Large intestine (tissue), 3 donors: ENCODE data around the gene CALN1. TPM values are rescaled to one million over a fixed set of nuclear protein-coding genes. Genes with fewer than 3 reads are reported as not detected.
"Not testable (repeated sequence)": the region's sequence is repeated elsewhere in the genome, so short reads cannot be mapped to it uniquely, and the experiment has no call there.

ENCODE experiments used
- DNase-seq, 2 donors: peaks; one replicate each; pipeline versions ENCODE4 v3.0.0 to v3.0.0-alpha.2; 2013
- H3K27ac ChIP-seq: one replicate; pipeline ENCODE4 v1.5.1; 2013; ENCODE audit warnings: low read length
- H3K27me3 ChIP-seq: 2 replicates; pipeline ENCODE4 v1.6.1; 2013; ENCODE audit warnings: low read length; ENCODE audit not compliant: control insufficient read depth, insufficient read depth
- H3K36me3 ChIP-seq: 2 replicates; pipeline ENCODE4 v1.6.1; 2013; ENCODE audit warnings: low read length; ENCODE audit not compliant: control insufficient read depth, insufficient read depth
- H3K4me1 ChIP-seq: one replicate; pipeline ENCODE4 v1.6.1; 2013; ENCODE audit warnings: low read length; ENCODE audit not compliant: control insufficient read depth, insufficient read depth
- H3K4me3 ChIP-seq: one replicate; pipeline ENCODE4 v1.5.1; 2013; ENCODE audit warnings: low read length
- H3K9me3 ChIP-seq: one replicate; pipeline ENCODE4 v1.6.1; 2013; ENCODE audit warnings: mild to moderate bottlenecking, low read depth, low read length, moderate library complexity; ENCODE audit not compliant: control insufficient read depth
- WGBS: methylation state at CpG from one replicate; pipeline ENCODE4 v1.1.5; 2013; ENCODE audit warnings: low lambda C conversion rate; ENCODE audit not compliant: insufficient coverage; 5-methylcytosine and 5-hydroxymethylcytosine counted together
- polyA plus RNA-seq: library from polyadenylated mRNA; unstranded; fragments of 120-200 nt; gene quantifications from one replicate; pipeline ENCODE4 v1.2.1, GENCODE V29; 2013

The CALN1 gene
- polyA plus RNA-seq, 1 donor, result 0.09 TPM

DNA sequence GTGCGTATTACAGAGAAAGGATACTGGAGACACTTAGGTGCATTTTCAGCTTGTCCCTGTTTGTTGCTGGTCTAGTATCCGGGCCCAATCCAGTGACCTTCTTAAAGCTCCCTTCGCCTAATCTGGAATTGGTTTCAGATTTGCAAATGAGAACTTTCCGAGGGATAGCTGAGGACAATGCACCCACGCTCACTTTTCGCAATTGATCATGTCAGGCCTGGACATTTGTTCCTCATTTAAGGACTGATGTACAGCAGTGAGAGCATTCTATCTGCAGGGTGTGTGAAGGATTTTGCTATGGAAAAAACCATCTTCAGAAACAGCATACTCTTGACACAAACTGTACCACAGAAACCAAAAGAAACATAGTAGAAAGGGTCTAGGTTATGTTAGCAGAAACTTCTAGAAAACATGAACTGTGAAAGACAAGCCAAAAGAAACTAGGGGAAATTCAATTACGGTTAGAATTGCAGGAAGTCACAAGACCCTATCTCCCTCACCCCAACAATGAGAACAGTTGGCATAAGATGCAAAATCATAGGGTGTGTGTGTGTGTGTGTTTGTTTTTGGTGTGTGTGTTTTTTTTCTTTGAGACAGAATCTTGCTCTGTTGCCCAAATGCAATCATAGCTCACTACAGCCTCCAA, 331.1 kb downstream of the CALN1 start:
- no peaks in the 10 kb centered on the region for H3K4me1 ChIP-seq
- H3K27me3 ChIP-seq, result no peaks in the 10 kb centered on the region
- no CpG with 5 or more reads among the region's 7 CpGs for WGBS
- DNase-seq, result no peak
- H3K36me3 ChIP-seq, result no peaks in the 10 kb centered on the region
- H3K27ac ChIP-seq, result no peak overlapping the region
- no peak overlapping the region for H3K4me3 ChIP-seq
- H3K9me3 ChIP-seq, result no peaks in the 10 kb centered on the region

DNA sequence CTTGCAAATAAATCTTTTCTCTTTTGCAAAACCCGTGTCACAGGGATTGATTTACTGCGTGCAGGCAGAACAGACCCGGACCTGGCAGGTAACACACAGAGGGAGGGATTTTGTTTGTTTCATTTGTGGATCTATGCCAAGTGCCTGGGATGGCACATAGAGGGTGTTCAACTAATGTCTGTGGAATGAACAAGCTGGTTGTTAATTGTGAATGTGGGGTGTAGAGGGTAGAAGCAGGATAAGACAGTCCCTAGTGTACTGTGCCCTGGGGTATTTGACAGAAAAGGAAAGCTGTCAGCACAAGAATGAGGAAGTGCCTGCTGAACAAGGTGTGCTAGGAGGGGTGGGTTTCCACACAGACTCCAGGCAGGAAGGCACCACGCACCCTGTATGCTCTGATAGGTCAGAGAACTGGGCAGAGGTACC, 331.8 kb downstream of the CALN1 start:
- no peak for DNase-seq
- Histone ChIP-seq H3K36me3 (no peaks in the 10 kb centered on the region), H3K27me3 (no peaks in the 10 kb centered on the region), H3K27ac (no peak overlapping the region), H3K4me1 (no peaks in the 10 kb centered on the region), H3K9me3 (no peaks in the 10 kb centered on the region), H3K4me3 (no peak overlapping the region)
- WGBS, result no CpG with 5 or more reads among the region's 4 CpGs

DNA sequence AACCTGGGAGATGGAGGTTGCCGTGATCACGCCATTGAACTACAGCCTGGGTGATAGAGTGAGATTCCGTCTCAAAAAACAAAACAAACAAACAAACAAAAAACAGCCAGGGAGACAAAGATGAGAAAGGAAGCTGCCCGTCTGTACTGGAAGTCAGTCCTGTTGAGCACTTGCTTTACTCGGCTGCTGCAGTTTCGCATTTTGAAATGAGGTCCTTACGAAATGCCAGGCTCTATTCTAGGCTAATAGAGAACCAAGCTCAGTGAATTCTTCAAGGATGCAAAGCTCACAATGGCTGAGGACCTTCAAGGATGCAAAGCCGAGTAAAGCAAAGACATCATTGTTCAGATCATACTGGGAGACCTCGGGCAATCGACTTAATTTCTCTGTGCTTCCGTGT, 333.3 kb downstream of the CALN1 start:
- Histone ChIP-seq H3K27me3 (no peaks in the 10 kb centered on the region), H3K27ac (no peak overlapping the region), H3K9me3 (no peaks in the 10 kb centered on the region), H3K4me1 (no peaks in the 10 kb centered on the region), H3K4me3 (no peak overlapping the region), H3K36me3 (no peaks in the 10 kb centered on the region)
- 94% methylated on average over 6 of the region's 11 CpGs for WGBS
- DNase-seq, result no peak

DNA sequence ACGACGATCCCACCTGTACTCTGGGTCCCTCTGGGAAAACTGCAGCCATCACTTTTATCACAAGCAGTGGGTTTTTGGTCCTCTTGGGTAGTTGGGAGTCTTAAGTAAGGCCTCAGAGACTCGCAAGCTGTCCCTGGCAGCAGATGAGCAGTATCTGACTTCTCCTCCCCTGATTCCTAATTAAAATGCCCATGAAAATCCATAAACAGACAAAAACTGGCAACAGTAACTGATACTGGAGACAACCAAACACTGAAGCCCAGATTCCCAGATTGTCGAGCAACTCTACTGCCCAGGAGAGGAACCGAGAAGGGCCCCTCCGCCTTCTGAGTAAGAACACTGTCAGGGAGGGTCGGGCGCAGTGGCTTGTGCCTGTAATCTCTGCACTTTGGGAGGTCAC, 333.8 kb downstream of the CALN1 start:
- no peak overlapping the region for H3K4me3 ChIP-seq
- no peaks in the 10 kb centered on the region for H3K27me3 ChIP-seq
- H3K4me1 ChIP-seq, result no peaks in the 10 kb centered on the region
- H3K36me3 ChIP-seq, result no peaks in the 10 kb centered on the region
- DNase-seq, result no peak
- no peak overlapping the region for H3K27ac ChIP-seq
- H3K9me3 ChIP-seq, result no peaks in the 10 kb centered on the region
- WGBS, result no CpG with 5 or more reads among the region's 8 CpGs

DNA sequence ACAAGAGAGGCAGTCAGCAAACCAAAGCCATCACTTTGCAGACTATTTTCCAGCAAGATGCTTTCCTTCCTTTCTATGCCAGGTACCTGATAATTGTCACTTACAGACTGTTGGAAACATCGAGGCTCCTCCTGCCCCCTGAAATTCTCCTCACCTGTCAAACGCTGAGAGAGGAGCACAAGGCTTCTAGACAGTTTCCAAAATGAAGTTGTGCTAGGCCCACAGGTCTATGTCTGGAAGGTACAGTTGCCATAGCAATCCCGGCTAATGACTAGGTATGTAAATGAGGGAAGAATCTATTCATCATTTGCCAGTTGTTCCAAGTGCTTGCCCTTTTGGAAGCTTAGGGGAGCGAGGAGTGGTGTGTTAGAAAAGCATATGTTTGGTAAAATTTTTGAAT, 334.4 kb downstream of the CALN1 start:
- no peaks in the 10 kb centered on the region for H3K4me1 ChIP-seq
- no peak overlapping the region for H3K4me3 ChIP-seq
- no peaks in the 10 kb centered on the region for H3K27me3 ChIP-seq
- WGBS, result 83% methylated on average over 1 of the region's 4 CpGs
- no peak for DNase-seq
- no peaks in the 10 kb centered on the region for H3K9me3 ChIP-seq
- H3K36me3 ChIP-seq, result no peaks in the 10 kb centered on the region
- no peak overlapping the region for H3K27ac ChIP-seq

DNA sequence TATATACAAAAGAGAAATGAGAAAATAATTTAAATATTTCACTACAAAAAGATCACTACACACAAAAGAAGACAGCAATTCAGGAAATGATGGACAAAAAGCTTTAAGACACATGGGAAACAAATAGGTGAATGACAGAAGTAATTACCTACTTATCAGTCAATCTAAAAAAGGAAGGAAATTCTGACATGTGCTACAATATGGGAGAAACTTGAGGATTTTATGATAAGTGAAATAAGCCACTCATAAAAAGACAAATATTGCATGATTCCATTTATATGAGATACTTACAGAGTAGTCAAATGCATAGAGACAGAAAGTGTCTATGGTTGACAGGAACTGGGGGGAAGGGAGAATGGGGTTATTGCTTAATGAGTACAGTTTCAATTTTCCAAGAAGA, 339.2 kb downstream of the CALN1 start:
- H3K9me3 ChIP-seq, result no peaks in the 10 kb centered on the region
- H3K36me3 ChIP-seq, result no peaks in the 10 kb centered on the region
- H3K4me1 ChIP-seq, result no peaks in the 10 kb centered on the region
- no peak overlapping the region for H3K4me3 ChIP-seq
- DNase-seq, result no peak
- H3K27me3 ChIP-seq, result no peaks in the 10 kb centered on the region
- H3K27ac ChIP-seq, result no peak overlapping the region

DNA sequence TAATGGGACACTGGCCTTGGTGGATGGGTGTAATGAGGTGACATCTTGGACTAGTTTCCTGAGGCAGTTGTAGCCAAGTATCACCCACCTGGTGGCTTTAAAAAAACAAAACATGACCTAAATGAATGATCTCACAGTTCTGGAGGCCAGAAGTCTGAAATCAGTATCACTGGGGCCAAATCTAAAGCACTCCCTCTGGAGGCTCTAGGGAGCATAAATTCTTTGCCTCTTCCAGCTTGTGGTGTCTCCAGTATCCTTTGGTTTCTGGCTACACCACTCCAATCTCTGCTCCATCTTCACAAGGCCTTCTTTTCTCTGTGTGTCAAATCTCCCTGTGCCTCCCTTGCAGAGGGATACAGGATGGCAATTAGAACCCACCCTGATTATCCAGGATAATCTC, 342.9 kb downstream of the CALN1 start:
- Histone ChIP-seq H3K27me3 (no peaks in the 10 kb centered on the region), H3K4me1 (no peaks in the 10 kb centered on the region), H3K9me3 (no peaks in the 10 kb centered on the region), H3K4me3 (no peak overlapping the region), H3K27ac (no peak overlapping the region), H3K36me3 (no peaks in the 10 kb centered on the region)
- DNase-seq, result no peak

DNA sequence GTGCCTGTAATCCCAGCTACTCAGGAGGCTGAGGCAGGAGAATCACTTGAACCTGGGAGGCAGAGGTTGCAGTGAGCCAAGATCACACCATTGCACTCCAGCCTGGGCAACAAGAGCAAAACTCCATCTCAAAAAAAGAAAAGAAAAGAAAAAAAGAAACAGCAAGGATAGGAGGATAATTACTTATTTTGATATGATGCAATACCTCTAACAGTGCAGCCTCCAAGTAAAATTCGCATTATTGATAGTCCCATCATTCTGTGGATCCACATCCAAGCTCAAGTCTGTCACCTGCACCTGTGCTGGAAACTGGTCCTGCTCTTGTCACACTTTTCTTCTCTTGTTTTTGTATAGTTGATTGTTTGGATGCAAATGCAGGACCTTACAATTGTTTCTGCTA, 346.4 kb downstream of the CALN1 start:
- H3K4me3 ChIP-seq, H3K9me3 ChIP-seq, H3K27ac ChIP-seq, H3K4me1 ChIP-seq, H3K27me3 ChIP-seq, H3K36me3 ChIP-seq, DNase-seq: not testable (repeated sequence)
- WGBS, result no CpG with 5 or more reads among the region's 1 CpG

DNA sequence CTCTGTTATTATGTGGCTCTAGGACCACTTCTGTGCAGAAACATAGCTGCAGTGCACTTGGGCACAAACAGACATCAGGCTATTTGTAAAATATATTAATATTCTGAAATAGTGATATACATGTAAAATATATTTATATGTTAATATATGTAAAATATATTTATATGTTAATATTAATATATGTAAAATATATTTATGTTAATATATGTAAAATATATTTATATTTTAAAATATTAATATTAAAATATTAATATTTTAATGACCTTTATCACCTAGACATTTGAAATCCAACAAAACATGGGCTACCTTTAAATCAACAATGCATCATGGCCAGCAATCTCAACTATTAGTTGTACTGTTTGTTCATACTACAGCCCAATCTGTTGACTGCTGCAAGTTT, 347.2 kb downstream of the CALN1 start:
- no peak overlapping the region for H3K27ac ChIP-seq
- H3K4me1 ChIP-seq, result no peaks in the 10 kb centered on the region
- no peak overlapping the region for H3K4me3 ChIP-seq
- no peaks in the 10 kb centered on the region for H3K36me3 ChIP-seq
- no peaks in the 10 kb centered on the region for H3K9me3 ChIP-seq
- H3K27me3 ChIP-seq, result no peaks in the 10 kb centered on the region
- DNase-seq, result no peak

DNA sequence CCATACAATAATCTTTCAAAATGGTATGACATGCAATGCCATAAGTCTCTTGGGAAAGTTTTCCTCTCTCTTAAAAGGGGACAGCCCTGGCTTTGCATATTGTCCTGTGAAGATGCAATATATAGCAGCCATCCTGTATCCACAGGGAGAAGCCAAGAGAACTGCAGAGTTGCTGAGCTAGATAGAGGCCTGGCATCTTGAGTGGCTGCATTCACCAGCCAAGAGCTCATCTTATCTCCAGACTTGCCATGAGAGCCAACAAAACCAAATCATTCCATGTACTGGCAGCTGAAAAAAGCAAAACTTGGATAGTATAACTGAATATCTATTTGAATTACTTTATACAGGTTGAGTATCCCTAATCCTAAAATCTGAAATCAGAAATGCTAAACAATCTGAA, 348.8 kb downstream of the CALN1 start:
- no peaks in the 10 kb centered on the region for H3K27me3 ChIP-seq
- no peak overlapping the region for H3K27ac ChIP-seq
- H3K9me3 ChIP-seq, result no peaks in the 10 kb centered on the region
- H3K4me1 ChIP-seq, result no peaks in the 10 kb centered on the region
- no peak overlapping the region for H3K4me3 ChIP-seq
- H3K36me3 ChIP-seq, result no peaks in the 10 kb centered on the region
- DNase-seq, result no peak

DNA sequence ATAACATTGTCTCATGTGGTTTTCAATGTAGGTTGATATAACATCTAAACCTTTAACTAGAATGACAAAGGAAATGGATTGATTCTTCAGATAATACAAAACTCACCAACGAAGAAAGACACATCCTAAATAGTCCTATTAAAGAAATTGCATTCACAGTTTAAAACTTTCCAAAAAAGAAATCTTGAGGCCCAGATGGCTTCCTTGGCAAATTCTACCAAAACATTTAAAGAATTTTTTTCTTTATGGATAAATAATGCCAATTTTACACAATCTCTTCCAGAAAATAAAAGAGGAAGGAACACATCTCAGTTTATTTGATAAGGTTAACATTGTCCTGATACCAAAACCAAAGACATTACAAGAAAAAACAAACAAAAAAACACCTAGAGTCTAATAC, 349.5 kb downstream of the CALN1 start:
- Histone ChIP-seq H3K4me3 (no peak overlapping the region), H3K27ac (no peak overlapping the region), H3K9me3 (no peaks in the 10 kb centered on the region), H3K36me3 (no peaks in the 10 kb centered on the region), H3K4me1 (no peaks in the 10 kb centered on the region), H3K27me3 (no peaks in the 10 kb centered on the region)
- DNase-seq, result no peak
- 80% methylated on average over 1 of the region's 1 CpG for WGBS
